Heart left ventricle (tissue), 16 donors: ENCODE measurements around the gene GUCD1. TPM values are rescaled to one million over a fixed set of nuclear protein-coding genes. Genes with fewer than 3 reads are reported as not detected.
"Not testable (repeated sequence)": the region's sequence is repeated elsewhere in the genome, so short reads cannot be mapped to it uniquely, and the experiment has no call there.

ENCODE experiments used
- ATAC-seq, 4 donors: fragments of 200-7000 bp; cut with Tn5 transposase; one replicate each; pipeline ENCODE4 v1.9.1; 2020 to 2022; ENCODE audit warnings: moderate library complexity in 4 of 4, mild to moderate bottlenecking in 3 of 4, moderate number of reproducible peaks in 1 of 4
- DNase-seq, 5 donors: peaks; one replicate each; pipeline ENCODE4 v3.0.0-alpha.2; 2020
- H3K27ac ChIP-seq, 12 donors: fragments of 200-600 bp; sonication (generic) in 4 of 12; one replicate each; pipeline versions ENCODE4 v1.5.0 to v1.8.0; 2016 to 2022; ENCODE audit warnings: mild to moderate bottlenecking in 2 of 12
- H3K27me3 ChIP-seq, 9 donors: fragments of 200-600 bp; sonication (generic) in 2 of 9; one replicate each; pipeline versions ENCODE4 v1.5.1 to v1.8.0; 2016 to 2022; ENCODE audit warnings: mild to moderate bottlenecking in 3 of 9
- H3K36me3 ChIP-seq, 9 donors: fragments of 200-600 bp; sonication (generic) in 2 of 9; one replicate each; pipeline versions ENCODE4 v1.5.0 to v1.8.0; 2018 to 2022; ENCODE audit warnings: mild to moderate bottlenecking in 2 of 9
- H3K4me1 ChIP-seq, 12 donors: fragments of 200-600 bp; sonication (generic) in 4 of 12; one replicate each; pipeline versions ENCODE4 v1.5.0 to v1.8.0; 2016 to 2022; ENCODE audit warnings: mild to moderate bottlenecking in 3 of 12
- H3K4me3 ChIP-seq, 12 donors: fragments of 200-600 bp; sonication (generic) in 4 of 12; one replicate each; pipeline versions ENCODE4 v1.5.0 to v1.8.0; 2017 to 2022; ENCODE audit warnings: mild to moderate bottlenecking in 9 of 12, moderate library complexity in 4 of 12
- H3K9me3 ChIP-seq, 12 donors: fragments of 200-600 bp; sonication (generic) in 4 of 12; one replicate each; pipeline versions ENCODE4 v1.5.0 to v1.8.0; 2016 to 2022; ENCODE audit warnings: mild to moderate bottlenecking in 1 of 12
- CTCF ChIP-seq, 12 donors: fragments of 200-600 bp; sonication (generic) in 4 of 12; IDR thresholded peaks; one replicate each; pipeline versions ENCODE4 v1.5.0 to v1.8.0; 2018 to 2022; ENCODE audit warnings: antibody characterized with exemption in 12 of 12, mild to moderate bottlenecking in 5 of 12
- POLR2A ChIP-seq, 2 donors: fragments of 450-650 bp; IDR thresholded peaks; one replicate each; pipeline ENCODE4 v1.6.1; 2017; ENCODE audit warnings: antibody characterized with exemption in 2 of 2, mild to moderate bottlenecking in 2 of 2, moderate library complexity in 2 of 2
- WGBS, 4 donors: extraction: QIAGEN DNeasy Blood & Tissue Kit in 2 of 4; methylation state at CpG; one replicate each; pipeline versions ENCODE4 v1.1.5 to v1.1.7; 2013 to 2018; 5-methylcytosine and 5-hydroxymethylcytosine counted together
- intact Hi-C, 10 donors: fragments of 100-400 bp; cut with DNase I; formaldehyde crosslinking; loops; one replicate each; pipeline versions ENCODE4 v1.11.1 to v1.14.2; 2022
- long read RNA-seq, 3 donors: library from polyadenylated mRNA; unstranded; transcript quantifications; one replicate each; pipeline ENCODE4 v2.0.0, GENCODE V29; 2020 to 2021
- polyA plus RNA-seq, 2 donors: library from polyadenylated mRNA; stranded (reverse); fragments of 200-250 nt; gene quantifications; one replicate each; pipeline ENCODE4 v1.2.3, GENCODE V29; 2013
- total RNA-seq, 9 donors: library from RNA; depleted of rRNA in 2 of 9; stranded (reverse); fragments of >200 nt in 2 of 9; fragmentation: NEBNext Ultra II Directional in 3 of 9; extraction: Animal tissue kit (Norgen Biotek cat#: 25700) in 3 of 9; gene quantifications; one replicate each; pipeline versions ENCODE4 v1.1.0 to v1.2.4, GENCODE V29; 2016 to 2023
- donor health status: ischemic (EF 13 %, LVEDD 7.1; RV severe dilation, severe dysfunction).
- donor health status: healthy with polysubstance abuse.
- donor health status: DM: no; HTN: yes; CAD: no.
- donor health status: DM: no; HTN: no; CAD: no.
- donor health status: ischemic (EF 25% LVEDD 6.9; RV normal size, moderate dysfunction).
- donor health status: ischemic (EF 25% LVEDD 5.7; RV mildly dilated, moderate dysfunction).
- donor health status: healthy.
- donor health status: DM: yes; HTN: yes; CAD: no.
- donor health status: ischemic (EF 35%, LVEDD 5.7; RV mildly dilated, moderate dysfunction).
- donor health status: nonischemic (EF 11% LVEDD 7.7; RV severe dilation, severe dysfunction).
- donor health status: DM: yes; HTN: yes; CAD: no.
- donor health status: PGD.
- donor health status: ischemic (EF 29% LVEDD 5.4; RV normal size, mild dysfunction).
- donor health status: nonischemic (EF 23%, LVEDD 6.1; RV moderate dilation, normal function).

Gene GUCD1
- 100 to 1,000 TPM; 147 to 487 (median 186) TPM for total RNA-seq
- 100 to 1,000 TPM; 159 to 272 TPM for polyA plus RNA-seq
- long read RNA-seq, donor 1, transcript GUCD1-212 (2 exons, 510 nt), result minor isoform, 10 of 195 reads
- long read RNA-seq, donor 1, transcript GUCD1-206 (6 exons, 3,613 nt), result major isoform, 82 of 195 reads
- long read RNA-seq, donor 1, partial matches to known transcripts, result 6 of 195 reads
- long read RNA-seq, donor 1, other reads (novel, unspliced or antisense), result 88 of 195 reads
- long read RNA-seq, donor 2, transcript GUCD1-212 (2 exons, 510 nt), result minor isoform, 12 of 334 reads
- long read RNA-seq, donor 2, transcript GUCD1-206 (6 exons, 3,613 nt), result major isoform, 134 of 334 reads
- long read RNA-seq, donor 2, transcript GUCD1-203 (6 exons, 1,606 nt), result minor isoform, 11 of 334 reads
- long read RNA-seq, donor 2, partial matches to known transcripts, result 36 of 334 reads
- long read RNA-seq, donor 2, other reads (novel, unspliced or antisense), result 131 of 334 reads
- long read RNA-seq, donor 3, transcript GUCD1-204 (6 exons, 3,482 nt), result minor isoform, 6 of 215 reads
- long read RNA-seq, donor 3, transcript GUCD1-207 (5 exons, 895 nt), result minor isoform, 5 of 215 reads
- long read RNA-seq, donor 3, transcript GUCD1-206 (6 exons, 3,613 nt), result major isoform, 98 of 215 reads
- long read RNA-seq, donor 3, transcript GUCD1-212 (2 exons, 510 nt), result minor isoform, 6 of 215 reads
- long read RNA-seq, donor 3, partial matches to known transcripts, result 7 of 215 reads
- long read RNA-seq, donor 3, other reads (novel, unspliced or antisense), result 91 of 215 reads

- WGBS, 4 donors, result 1% methylated on average over 21 to 64 of the region's 64 CpGs
- Histone ChIP-seq H3K9me3 (no peaks in the 10 kb centered on the region), H3K36me3 (peaks cover 0 to 37% (median 27%) of the 10 kb centered on the region in 9 donors), H3K27ac (peak within 1 kb of the TSS; percentile 91 to 99 (median 98)), H3K4me1 (peaks cover 7 to 76% (median 63%) of the 10 kb centered on the region in 12 donors), H3K27me3 (no peaks in the 10 kb centered on the region), H3K4me3 (peak within 1 kb of the TSS; percentile 67 to 100 (median 92))
- peak in 4 of 5 donors; percentile 31 to 66 (median 35) for DNase-seq
- ATAC-seq, result peak in 2 of 4 donors; percentile 2 to 33
- intact Hi-C loops, result no loop called here
- no peak for TF ChIP-seq CTCF (IDR thresholded peaks at IDR 0.05)
- peak in 1 of 2 donors; percentile 96 for TF ChIP-seq POLR2A (IDR thresholded peaks at IDR 0.05)
Measured at GRCh38 chr22:24554313-24555164, at the start of gene GUCD1. Gene GUCD1, minus strand, starts transcription at chr22:24555138. Its CDS starts 147 bp downstream, at chr22:24554991.

DNA sequence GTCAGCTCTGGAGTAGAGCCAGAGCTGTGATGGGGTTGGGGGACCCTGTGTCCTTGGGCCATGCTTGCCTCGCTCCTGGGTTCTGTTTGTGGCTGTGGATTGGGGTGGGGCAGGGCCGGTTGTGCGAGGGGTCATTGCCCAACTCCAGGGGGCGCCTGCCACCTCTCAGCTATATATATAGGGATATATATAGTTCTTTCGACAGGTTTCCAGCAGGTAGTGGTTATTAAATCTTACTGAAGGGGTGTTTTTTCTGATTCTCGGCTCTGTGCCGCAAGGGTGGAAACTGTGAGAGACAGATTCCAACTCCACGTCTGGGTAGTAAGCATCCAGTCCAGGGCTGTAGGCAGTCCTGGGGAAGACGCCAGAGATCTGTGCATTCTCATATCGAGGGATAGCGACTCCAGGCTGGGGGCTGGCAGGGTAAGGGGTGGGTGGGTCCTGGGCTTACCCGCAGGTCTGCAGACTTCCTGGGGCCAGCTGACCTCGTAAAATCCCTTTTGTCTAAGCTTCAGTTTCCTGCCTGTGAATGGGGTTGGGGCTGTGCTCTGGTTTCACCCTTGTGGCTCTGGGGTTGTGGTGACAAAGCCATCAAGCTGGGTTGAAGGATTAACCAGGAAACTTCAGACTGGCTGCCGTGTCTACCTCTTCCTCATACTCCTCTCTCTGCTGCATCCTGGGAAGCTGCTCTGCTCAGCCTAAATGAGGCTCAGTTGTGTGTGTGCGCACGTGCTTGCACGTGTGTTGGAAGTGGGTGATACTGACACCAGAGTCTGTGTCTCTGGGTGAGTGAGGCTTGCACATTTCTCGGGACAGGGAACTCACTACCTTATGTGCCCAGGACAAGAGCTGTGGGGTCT, 49.1 kb upstream of the GUCD1 start:
- H3K4me3 ChIP-seq, result not testable (repeated sequence)

GRCh38 chr22:24602847-24603769, 48.2 kb upstream of the GUCD1 start, which contains the start of gene GGT1:
Gene GGT1, plus strand, starts transcription at chr22:24603193. Its CDS starts 7,889 bp downstream, at chr22:24611082.
- not testable (repeated sequence) for DNase-seq, ATAC-seq, H3K9me3 ChIP-seq, H3K4me3 ChIP-seq, H3K36me3 ChIP-seq, H3K27me3 ChIP-seq
- H3K27ac ChIP-seq, result peak within 1 kb of the TSS in 2 of 12 donors; percentile 30 to 31
- WGBS, 4 donors, result 70 to 76% (median 75%) methylated on average over 12 to 22 of the region's 22 CpGs
- intact Hi-C loops, result loop anchor here in 1 of 10 donors (10.0 kb wide), 1 partner anchor 928 kb away; no protein-coding TSS in a partner anchor
- peaks cover 0 to 22% (median 0%) of the 10 kb centered on the region in 12 donors for H3K4me1 ChIP-seq

More for the DNA sequence above, 49.1 kb upstream of the GUCD1 start:
- H3K9me3 ChIP-seq, H3K36me3 ChIP-seq, H3K27me3 ChIP-seq, DNase-seq: not testable (repeated sequence)
- Histone ChIP-seq H3K27ac (peak overlapping the region in 2 of 12 donors; percentile 30 to 31), H3K4me1 (peaks cover 0 to 22% (median 0%) of the 10 kb centered on the region in 12 donors)
- peak in 1 of 12 donors; percentile 17 for TF ChIP-seq CTCF (IDR thresholded peaks at IDR 0.05)
- intact Hi-C loops, result loop anchor here in 1 of 10 donors (10.0 kb wide), 1 partner anchor 929 kb away; no protein-coding TSS in a partner anchor
- peak in 1 of 4 donors; percentile 14 for ATAC-seq
- 21 to 48% (median 31%) methylated on average over 11 to 18 of the region's 18 CpGs for WGBS, 4 donors

DNA sequence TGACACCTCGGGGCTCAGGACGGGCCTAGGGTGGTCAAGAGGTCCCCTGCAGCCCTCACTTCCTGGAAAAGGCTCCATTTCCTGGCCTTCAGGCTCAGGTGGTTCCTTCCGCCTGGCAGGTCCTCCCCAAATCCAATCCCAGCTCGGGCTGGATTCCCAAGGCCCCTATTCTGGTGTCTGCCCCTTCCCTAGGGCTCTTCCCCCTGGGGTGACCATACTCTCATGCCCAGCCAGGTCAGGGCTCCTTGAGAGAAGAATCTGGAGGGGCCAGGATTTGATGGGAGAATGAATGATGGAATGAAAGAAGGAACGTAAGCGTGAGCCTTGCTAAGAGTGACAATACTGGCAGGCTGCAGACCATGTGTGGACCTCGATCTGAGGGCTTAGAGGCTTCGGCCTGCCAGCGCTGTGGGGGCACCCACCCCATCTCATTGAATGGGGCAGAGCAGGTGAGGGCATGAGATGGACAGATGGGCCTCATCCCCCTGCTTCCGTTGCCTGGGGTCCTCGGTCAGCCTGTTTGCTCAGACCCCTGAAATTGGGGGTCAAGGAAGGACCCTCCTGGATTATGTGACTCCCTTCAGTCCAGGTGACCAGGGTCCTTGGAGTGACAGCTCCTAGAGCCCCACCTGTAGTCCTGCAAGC, 47.3 kb upstream of the GUCD1 start:
- WGBS, 4 donors, result 85 to 93% (median 89%) methylated on average over 9 to 11 of the region's 11 CpGs
- H3K36me3 ChIP-seq, H3K4me3 ChIP-seq, DNase-seq, H3K27ac ChIP-seq, ATAC-seq, H3K27me3 ChIP-seq, H3K9me3 ChIP-seq: not testable (repeated sequence)
- H3K4me1 ChIP-seq, result peaks cover 0 to 22% (median 0%) of the 10 kb centered on the region in 12 donors
- intact Hi-C loops, result loop anchor here in 1 of 10 donors (10.0 kb wide), 1 partner anchor 927 kb away; no protein-coding TSS in a partner anchor
